GM18519 (cell line): ENCODE results near the gene PAPPA.

Experiments used
- ATAC-seq: cut with Tn5 transposase; IDR thresholded peaks from one replicate; pipeline ENCODE4 v1.9.1; 2021; ENCODE audit warnings: mild to moderate bottlenecking, moderate library complexity; ENCODE audit not compliant: unreplicated experiment, low FRiP score

PAPPA gene

GRCh38 chr9:116337015-116337414, 183.4 kb downstream of the PAPPA start:
- ATAC-seq = no peak

GRCh38 chr9:116340270-116340669, 186.7 kb downstream of the PAPPA start:
- no peak for ATAC-seq

- no peak for ATAC-seq
Measured at GRCh38 chr9:116342061-116342460, 188.5 kb downstream of the PAPPA start.

GRCh38 chr9:116342941-116343340, 189.3 kb downstream of the PAPPA start:
- ATAC-seq = no peak

- no peak for ATAC-seq
Measured at GRCh38 chr9:116344416-116344815, 190.8 kb downstream of the PAPPA start.

GRCh38 chr9:116345393-116345792, 191.8 kb downstream of the PAPPA start:
- ATAC-seq = no peak

- no peak for ATAC-seq
Measured at GRCh38 chr9:116345817-116346216, 192.2 kb downstream of the PAPPA start.

GRCh38 chr9:116349684-116350083, 196.1 kb downstream of the PAPPA start:
- no peak for ATAC-seq

GRCh38 chr9:116350213-116350612, 196.6 kb downstream of the PAPPA start:
- no peak for ATAC-seq

- ATAC-seq = no peak
Measured at GRCh38 chr9:116352958-116353357, 199.4 kb downstream of the PAPPA start.

- ATAC-seq = no peak
Measured at GRCh38 chr9:116355153-116355921, 201.7 kb downstream of the PAPPA start.

- ATAC-seq = no peak
Measured at GRCh38 chr9:116358251-116358650, 204.7 kb downstream of the PAPPA start.

- ATAC-seq = no peak
Measured at GRCh38 chr9:116360016-116360415, 206.4 kb downstream of the PAPPA start.

GRCh38 chr9:116360989-116361388, 207.4 kb downstream of the PAPPA start:
- no peak for ATAC-seq

- no peak for ATAC-seq
Measured at GRCh38 chr9:116361547-116361946, 208.0 kb downstream of the PAPPA start.

- ATAC-seq = no peak
Measured at GRCh38 chr9:116362493-116362892, 208.9 kb downstream of the PAPPA start.

GRCh38 chr9:116365056-116365471, 211.5 kb downstream of the PAPPA start:
- ATAC-seq = no peak

GRCh38 chr9:116366241-116366640, 212.7 kb downstream of the PAPPA start:
- ATAC-seq = no peak

- no peak for ATAC-seq
Measured at GRCh38 chr9:116368680-116369079, 215.1 kb downstream of the PAPPA start.

- ATAC-seq = no peak
Measured at GRCh38 chr9:116369706-116370105, 216.1 kb downstream of the PAPPA start.

GRCh38 chr9:116370556-116370955, 217.0 kb downstream of the PAPPA start:
- ATAC-seq = no peak

GRCh38 chr9:116372081-116372673, 218.6 kb downstream of the PAPPA start:
- no peak for ATAC-seq
